ENCODE results near the gene TPRG1. TPM values are rescaled to one million over a fixed set of nuclear protein-coding genes. Genes with fewer than 3 reads are reported as not detected.

The TPRG1 gene
- total and polyA plus RNA-seq, 7 donors: 0.23 to 9.1 (median 3.2) TPM

DNA sequence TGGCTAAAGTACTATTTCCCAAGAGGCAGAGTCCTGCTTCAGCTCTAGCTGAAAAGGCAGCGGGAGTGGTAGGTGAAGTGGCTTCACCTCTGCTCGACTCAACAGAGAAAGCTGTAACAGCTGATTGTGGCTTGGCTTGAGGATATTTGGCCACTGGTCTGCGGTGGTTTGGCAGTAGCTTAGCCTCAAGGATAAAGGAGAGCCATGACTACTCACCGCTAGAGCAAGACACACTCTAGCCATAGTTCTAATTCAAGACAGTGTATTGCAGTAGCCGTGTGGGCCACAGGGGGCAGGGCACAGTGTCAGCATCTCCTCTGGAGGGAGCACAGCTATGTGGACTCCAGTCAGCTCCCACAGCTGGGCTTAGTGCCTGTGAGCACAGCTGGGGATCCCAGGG lies 23.5 kb downstream of the TPRG1 start:
- intact Hi-C loops (cut with DNase I): no loop called here

DNA sequence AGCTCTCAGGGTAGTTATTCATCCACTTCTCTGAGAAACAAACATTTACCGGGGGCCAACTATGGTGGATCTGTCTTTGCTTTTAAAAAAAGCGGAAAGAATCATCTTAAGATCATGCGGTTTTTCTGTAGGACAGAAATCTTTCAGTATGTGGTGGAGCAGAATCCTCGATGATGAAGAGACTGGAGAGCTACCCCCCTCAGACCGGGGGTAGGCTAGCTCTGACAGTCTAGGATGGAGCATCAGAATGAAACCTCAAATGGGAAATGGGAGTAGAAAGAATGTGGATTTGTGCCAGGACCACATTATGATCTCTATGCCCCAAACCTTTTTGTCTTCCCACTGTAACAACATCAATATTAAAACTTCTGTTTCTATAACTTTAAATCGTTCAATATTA lies 30.3 kb downstream of the TPRG1 start:
- Histone ChIP-seq H3K9me3 (no peaks in the 10 kb centered on the region), H3K27me3 (no peaks in the 10 kb centered on the region), H3K36me3 (no peaks in the 10 kb centered on the region), H3K4me3 (no peak overlapping the region), H3K4me1 (no peaks in the 10 kb centered on the region), H3K27ac (no peak overlapping the region)
- DNase-seq: no peak
- intact Hi-C loops (cut with DNase I): no loop called here
- TF ChIP-seq, protein P1, sequence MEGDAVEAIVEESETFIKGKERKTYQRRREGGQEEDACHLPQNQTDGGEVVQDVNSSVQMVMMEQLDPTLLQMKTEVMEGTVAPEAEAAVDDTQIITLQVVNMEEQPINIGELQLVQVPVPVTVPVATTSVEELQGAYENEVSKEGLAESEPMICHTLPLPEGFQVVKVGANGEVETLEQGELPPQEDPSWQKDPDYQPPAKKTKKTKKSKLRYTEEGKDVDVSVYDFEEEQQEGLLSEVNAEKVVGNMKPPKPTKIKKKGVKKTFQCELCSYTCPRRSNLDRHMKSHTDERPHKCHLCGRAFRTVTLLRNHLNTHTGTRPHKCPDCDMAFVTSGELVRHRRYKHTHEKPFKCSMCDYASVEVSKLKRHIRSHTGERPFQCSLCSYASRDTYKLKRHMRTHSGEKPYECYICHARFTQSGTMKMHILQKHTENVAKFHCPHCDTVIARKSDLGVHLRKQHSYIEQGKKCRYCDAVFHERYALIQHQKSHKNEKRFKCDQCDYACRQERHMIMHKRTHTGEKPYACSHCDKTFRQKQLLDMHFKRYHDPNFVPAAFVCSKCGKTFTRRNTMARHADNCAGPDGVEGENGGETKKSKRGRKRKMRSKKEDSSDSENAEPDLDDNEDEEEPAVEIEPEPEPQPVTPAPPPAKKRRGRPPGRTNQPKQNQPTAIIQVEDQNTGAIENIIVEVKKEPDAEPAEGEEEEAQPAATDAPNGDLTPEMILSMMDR (IDR thresholded peaks at IDR 0.05): no peak
- no peak for TF ChIP-seq EP300 (IDR thresholded peaks at IDR 0.05)
- TF ChIP-seq POLR2AphosphoS5 (IDR thresholded peaks at IDR 0.05): no peak
- TF ChIP-seq POLR2A (IDR thresholded peaks at IDR 0.05): no peak
- 84 to 89% methylated on average over 6 of the region's 6 CpGs for WGBS, 2 donors

More for the DNA sequence above, 23.5 kb downstream of the TPRG1 start:
- Histone ChIP-seq H3K27me3 (no peaks in the 10 kb centered on the region), H3K4me1 (no peaks in the 10 kb centered on the region), H3K36me3 (no peaks in the 10 kb centered on the region), H3K4me3 (no peak overlapping the region), H3K9me3 (peaks cover 0 to 11% (median 4%) of the 10 kb centered on the region in 4 donors), H3K27ac (no peak overlapping the region)
- 95 to 97% methylated on average over 5 of the region's 5 CpGs for WGBS, 2 donors
- DNase-seq: no peak
- TF ChIP-seq POLR2AphosphoS5 (IDR thresholded peaks at IDR 0.05): no peak

- intact Hi-C loops (cut with DNase I): no loop called here
- TF ChIP-seq POLR2A (IDR thresholded peaks at IDR 0.05) (no peak), POLR2AphosphoS5 (IDR thresholded peaks at IDR 0.05) (no peak), EP300 (IDR thresholded peaks at IDR 0.05) (no peak)
- TF ChIP-seq, protein P1 (IDR thresholded peaks at IDR 0.05): no peak
Observed at GRCh38 chr3:189202583-189202982, 30.8 kb downstream of the TPRG1 start.

DNA sequence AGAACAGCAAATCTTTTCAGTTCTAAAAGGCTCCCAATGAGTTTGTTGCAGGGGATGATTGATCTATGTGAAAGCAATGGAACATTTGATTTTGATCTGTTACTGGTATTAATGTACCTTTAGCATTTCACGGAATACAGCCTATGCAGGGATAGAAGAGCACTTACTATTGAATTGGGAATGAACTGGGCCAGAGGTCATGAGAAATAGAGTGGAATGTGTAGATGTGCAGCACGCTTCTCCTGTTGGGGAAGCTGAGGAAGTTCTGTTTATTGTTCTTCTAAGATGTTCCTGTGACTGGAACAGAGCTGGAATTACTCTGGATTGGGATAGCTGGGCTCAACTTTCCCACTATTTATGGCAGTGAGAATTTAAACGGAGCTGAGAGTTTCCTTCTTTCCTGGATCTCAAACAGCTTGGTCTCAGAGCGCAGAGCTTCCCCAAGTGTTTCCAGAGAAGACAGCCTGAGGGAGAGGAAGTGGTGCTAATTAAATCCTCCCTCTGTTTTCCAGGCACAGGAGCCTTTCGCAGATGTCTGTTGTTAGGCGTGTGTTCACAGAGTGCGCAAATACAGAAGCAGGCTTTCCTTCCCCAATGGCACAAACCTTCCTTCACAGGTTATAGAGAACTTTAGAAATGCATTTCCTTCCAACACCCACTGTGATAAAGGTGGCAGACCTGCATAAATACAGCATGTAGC lies 32.5 kb downstream of the TPRG1 start:
- DNase-seq: no peak
- no peaks in the 10 kb centered on the region for H3K9me3 ChIP-seq
- H3K4me3 ChIP-seq: no peak overlapping the region
- TF ChIP-seq EP300 (IDR thresholded peaks at IDR 0.05) (no peak), POLR2A (IDR thresholded peaks at IDR 0.05) (no peak), POLR2AphosphoS5 (IDR thresholded peaks at IDR 0.05) (no peak)
- TF ChIP-seq, protein P1 (IDR thresholded peaks at IDR 0.05): no peak
- intact Hi-C loops (cut with DNase I): no loop called here
- no peak overlapping the region for H3K27ac ChIP-seq
- WGBS, 2 donors: 35 to 60% methylated on average over 7 of the region's 7 CpGs
- H3K4me1 ChIP-seq: no peaks in the 10 kb centered on the region
- no peaks in the 10 kb centered on the region for H3K36me3 ChIP-seq
- H3K27me3 ChIP-seq: no peaks in the 10 kb centered on the region

More at GRCh38 chr3:189202583-189202982, 30.8 kb downstream of the TPRG1 start:
- WGBS, 2 donors: 74 to 88% methylated on average over 6 of the region's 6 CpGs
- Histone ChIP-seq H3K4me3 (no peak overlapping the region), H3K36me3 (no peaks in the 10 kb centered on the region), H3K4me1 (no peaks in the 10 kb centered on the region), H3K9me3 (no peaks in the 10 kb centered on the region), H3K27me3 (no peaks in the 10 kb centered on the region), H3K27ac (no peak overlapping the region)
- no peak for DNase-seq

GRCh38 chr3:189204937-189205336 lies 33.2 kb downstream of the TPRG1 start:
- intact Hi-C loops (cut with DNase I): no loop called here
- no peak for TF ChIP-seq POLR2AphosphoS5 (IDR thresholded peaks at IDR 0.05)
- WGBS, 2 donors: 84 to 89% methylated on average over 2 of the region's 2 CpGs
- Histone ChIP-seq H3K9me3 (no peaks in the 10 kb centered on the region), H3K27ac (no peak overlapping the region), H3K4me1 (no peaks in the 10 kb centered on the region), H3K27me3 (no peaks in the 10 kb centered on the region), H3K36me3 (no peaks in the 10 kb centered on the region), H3K4me3 (no peak overlapping the region)
- no peak for DNase-seq
